Stimulated activated naive CD4-positive, alpha-beta T cell treated with Interleukin-2 at 50 U/mL for 16 hours (primary cell): Measurements from ENCODE around the gene OR5AN1.
"Not testable (repeated sequence)": the region's sequence is repeated elsewhere in the genome, so short reads cannot be mapped to it uniquely, and the experiment has no call there.

ENCODE experiments used
- DNase-seq: peaks from one replicate; lab custom pipeline; 2025; lab: John Stamatoyannopoulos, UW

The OR5AN1 gene, protein sequence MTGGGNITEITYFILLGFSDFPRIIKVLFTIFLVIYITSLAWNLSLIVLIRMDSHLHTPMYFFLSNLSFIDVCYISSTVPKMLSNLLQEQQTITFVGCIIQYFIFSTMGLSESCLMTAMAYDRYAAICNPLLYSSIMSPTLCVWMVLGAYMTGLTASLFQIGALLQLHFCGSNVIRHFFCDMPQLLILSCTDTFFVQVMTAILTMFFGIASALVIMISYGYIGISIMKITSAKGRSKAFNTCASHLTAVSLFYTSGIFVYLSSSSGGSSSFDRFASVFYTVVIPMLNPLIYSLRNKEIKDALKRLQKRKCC

DNA sequence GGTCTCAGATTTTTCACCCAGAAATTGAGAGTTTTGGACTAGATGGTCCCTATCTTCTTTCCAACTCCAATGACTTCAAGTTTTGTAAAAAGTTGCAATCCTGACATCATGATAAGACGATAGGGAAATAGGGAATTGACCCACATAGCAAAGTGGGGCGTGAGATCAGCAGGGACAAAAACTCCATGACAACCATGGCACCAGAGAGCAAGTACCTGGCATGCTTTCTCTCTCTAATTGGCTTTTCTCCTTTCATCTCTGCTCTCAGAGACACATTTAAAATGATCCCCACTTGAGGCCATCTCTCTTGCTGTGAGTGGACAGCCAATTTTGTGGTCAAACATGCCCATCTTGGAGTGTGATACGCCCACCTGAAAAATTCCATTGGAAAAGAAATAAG, at the start of gene OR5AN1:
OR5AN1 (plus strand) TSS at position 301 of the 400 bp plus-strand sequence. CDS start 5,564 bp downstream, outside the sequence.
- no peak for DNase-seq

DNA sequence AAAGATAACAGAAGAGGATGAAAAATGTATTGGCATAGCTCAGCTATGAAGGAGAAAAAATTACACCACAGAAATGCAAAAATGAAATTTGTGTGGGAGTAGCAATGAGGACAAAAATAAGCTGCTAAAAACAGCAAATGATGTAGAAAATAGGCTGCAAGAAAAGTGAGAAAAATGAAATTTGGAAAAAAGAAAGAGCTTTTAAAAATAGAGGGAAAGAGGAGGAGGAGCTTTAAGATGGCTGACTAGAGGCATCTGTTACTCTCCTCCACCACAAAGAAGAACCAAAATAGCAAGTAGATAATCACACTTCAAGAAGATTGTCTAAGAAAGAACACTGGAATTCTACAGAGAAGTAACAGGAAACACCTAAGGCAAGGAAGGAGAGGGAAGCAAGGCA, 23.7 kb upstream of the OR5AN1 start:
- DNase-seq = no peak

DNA sequence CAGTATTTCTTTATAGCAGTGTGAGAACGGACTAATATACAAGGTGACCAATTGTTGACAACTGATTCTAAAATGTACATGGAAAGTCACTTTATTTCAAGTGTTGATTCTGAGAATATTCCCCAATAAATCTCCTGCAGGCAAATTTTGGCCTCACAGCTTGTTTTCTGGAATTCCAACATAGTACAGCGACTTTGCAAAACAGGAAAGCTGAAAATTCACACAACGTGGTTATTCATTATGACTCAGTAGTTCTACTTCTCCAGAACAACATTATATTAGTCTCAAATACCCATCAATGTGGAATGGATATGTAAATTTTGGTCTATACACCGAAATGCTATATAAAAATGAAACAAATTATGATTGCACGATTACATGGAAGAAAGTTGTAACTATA, 22.5 kb upstream of the OR5AN1 start:
- no peak for DNase-seq

DNA sequence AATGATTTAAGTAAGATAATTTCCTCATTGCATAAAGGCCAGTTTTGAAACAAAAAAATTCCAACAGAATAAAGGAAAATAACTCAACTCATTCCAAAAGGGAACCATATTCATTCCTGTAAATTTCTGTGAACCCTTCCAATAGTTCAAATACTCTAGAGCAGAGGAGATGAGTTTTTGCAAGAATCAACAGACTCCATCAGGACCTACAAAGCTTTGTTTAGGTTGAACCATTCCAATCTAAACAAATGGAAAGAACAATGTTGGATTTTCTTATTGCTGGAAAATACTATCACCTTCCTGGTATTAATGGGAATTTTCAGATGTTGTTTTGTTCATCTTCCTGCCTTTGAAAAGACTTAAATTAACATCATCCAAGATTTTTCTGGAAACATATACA, 21.8 kb upstream of the OR5AN1 start:
- DNase-seq = no peak

DNA sequence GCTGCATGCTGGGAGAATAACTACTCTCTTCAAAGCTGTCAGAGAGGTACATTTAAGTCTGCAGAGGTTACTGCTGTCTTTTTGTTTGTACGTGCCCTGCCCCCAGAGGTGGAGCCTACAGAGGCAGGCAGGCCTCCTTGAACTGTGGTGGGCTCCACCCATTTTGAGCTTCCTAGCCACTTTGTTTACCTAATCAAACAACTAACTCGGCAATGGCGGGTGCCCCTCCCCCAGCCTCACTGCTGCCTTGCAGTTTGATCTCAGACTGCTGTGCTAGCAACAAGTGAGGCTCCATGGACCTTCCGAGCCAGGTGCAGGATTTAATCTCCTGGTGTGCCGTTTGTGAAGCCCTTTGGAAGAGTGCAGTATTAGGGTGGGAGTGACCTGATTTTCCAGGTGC, 9.0 kb upstream of the OR5AN1 start:
- DNase-seq = not testable (repeated sequence)

DNA sequence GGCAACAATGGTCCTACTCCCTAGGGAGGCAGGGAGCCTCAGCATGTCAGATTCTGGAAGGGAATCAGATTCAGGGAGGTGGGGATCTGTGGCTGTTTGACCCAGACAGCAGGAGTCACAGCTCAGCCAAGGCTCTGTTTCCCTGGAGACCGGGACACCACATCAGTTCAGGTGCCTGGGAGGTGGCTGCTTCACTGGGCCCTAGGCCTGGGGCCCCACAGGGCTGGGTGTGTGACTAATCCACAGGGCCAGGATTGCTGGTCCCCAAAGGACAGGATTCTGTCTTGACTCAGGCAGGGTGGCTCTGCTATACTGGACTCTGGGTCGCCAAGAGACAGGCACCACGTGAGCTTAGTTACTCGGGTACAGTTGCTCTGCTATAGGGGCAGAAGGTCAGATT, 3.5 kb upstream of the OR5AN1 start:
- no peak for DNase-seq

DNA sequence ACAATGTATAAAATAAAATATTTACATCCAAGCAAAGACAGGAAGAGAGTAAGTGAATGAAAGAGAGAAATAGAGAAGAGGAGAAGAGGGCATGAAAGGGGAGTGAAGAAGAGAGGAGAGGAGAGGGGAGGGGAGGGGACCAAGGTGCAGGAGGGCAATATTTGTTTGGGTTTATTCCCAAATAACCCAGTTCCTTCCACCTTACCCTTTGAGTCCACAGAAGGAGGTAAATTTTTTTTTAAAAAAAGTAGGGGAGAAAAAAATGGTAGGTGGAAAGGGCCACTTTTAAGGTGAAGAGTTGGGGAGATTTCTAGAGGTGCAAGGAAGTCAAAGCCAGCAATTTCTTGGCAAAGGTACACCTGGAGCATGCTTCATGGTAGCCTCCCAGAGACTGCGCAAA, 2.1 kb upstream of the OR5AN1 start:
- DNase-seq = no peak

DNA sequence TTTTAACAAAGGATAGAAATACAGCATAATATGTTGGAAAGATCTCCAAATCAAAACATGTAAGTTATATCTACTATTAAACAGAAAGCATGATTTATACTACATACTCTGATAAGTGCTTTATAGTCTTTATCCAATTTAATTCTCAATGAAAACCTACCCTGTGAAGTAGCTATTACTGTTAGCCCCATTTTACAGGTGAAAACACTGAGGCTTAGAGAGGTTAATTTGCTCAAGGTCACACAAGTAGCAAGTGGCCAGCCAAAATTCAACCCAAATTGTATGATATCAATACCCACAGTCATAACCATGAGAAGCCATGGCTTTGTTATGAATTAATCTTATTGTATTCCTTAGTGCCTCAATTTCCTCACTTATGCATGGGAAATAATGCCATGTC, 675 bp upstream of the OR5AN1 start:
- no peak for DNase-seq

DNA sequence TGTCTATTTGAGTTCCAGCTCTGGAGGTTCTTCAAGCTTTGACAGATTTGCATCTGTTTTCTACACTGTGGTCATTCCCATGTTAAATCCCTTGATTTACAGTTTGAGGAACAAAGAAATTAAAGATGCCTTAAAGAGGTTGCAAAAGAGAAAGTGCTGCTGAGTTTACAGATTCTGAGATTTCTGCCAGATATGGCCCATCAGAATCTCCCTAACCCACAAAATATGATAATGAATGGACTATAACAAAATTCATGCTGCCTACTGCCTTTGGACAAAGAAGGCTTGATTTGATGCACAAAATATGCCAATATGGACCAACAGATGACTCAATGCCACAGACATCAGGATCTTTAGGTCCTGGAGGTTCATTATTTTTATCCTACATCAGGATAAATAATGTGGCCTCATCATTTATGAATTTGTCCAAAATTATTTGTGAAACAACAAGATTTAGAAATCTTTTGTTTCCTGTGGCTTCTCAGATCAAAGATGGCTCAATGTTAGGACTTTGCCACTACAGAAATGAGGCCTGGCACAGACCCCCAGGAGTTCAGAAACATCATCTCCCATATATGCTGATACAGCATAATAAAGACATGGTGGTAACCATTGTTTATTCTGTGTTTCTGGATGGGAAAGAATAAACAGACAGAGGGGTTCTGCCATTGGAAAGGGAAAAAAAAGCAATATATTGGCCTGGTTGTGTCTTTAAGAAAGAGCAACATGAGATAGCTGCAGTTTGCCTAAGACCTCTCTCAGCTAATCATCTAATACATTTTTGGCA, 6.7 kb downstream of the OR5AN1 start:
- no peak for DNase-seq

DNA sequence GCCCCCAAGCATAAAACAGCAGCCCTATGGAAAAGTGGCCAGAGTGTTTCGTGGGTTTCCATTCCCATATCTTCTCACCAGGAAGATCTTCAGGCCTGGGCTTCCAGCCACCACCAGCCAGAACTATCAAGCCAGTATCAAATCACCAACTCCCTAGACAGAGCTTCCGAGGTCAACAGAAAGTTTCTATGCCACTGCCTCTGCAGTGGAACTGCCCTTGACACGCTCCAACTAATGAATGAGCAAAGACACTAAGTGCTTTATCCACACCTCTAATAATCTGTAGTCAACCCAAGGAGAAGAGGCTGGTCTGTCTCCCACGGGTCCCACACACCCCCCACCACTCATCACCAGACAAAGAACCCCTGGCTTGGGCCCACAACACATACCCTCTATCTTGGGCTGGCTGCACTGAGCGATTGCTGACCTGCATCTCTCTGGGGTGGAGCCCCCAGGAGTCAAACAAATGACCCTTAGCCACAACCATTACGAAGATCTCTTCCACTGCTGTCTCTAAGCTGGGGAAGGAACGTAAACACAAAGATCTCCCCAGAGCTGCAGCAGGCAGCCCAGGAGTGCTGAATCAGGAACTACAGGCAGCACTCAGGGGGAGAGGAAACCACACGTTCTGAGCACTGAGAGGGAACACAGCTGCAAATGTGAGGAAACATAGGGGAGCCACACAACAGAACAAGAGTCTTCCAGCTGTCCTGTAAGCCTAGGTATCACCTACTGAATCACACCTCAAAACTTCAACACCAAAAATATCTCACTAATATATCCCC, 9.7 kb downstream of the OR5AN1 start:
- DNase-seq = no peak

DNA sequence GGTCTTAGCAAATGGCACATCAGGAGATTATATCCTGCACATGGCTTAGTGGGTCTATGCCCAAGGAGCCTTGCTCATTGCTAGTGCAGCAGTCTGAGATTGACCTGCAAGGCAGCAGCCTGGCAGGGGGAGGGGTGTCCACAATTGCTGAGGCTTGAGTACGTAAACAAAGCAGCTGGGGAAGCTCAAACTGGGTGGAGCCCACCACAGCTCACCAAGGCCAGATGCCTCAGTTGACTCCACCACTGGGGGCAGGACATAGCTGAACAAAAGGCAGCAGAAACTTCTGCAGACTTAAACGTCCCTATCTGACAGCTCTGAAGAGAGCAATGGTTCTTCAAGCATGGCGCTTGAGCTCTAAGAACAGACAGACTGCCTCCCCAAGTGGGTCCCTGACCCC, 13.6 kb downstream of the OR5AN1 start:
- not testable (repeated sequence) for DNase-seq

DNA sequence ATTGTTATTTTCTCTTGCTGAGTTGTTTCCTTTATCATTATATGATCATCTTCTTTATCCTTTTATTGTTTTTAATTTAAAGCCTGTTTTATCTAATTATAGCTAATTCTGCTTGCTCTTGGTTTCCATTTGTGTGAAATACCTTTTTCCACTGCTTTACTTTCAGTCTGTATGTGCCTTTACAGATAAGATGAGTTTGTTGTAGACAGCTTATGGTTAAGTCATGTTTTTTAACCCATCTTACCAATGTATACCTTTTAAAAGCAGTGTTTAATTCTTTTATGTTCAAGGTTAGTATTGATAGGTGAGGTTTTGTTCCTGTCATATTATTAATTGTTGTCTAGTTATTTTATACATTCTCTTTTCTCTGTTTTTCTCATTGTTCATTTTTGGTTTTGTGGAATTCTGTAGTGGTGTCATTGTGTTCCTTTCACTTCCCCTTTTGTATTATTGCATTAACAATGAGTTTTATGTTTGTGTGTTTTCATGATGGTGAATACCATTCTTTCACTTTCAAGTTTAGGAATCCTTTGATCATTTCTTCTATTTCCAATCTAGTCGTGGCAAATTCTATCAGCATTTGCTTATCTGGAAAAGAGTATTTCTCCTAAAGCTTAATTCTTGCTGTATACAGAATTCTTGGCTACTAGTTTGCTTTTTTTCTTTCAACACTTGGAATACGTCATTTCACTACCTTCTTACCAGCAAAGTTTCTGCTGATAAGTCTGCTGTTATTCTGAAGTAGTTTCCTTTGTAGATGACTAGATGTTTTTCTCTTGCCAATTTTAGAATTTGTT, 21.8 kb downstream of the OR5AN1 start:
- DNase-seq = no peak

DNA sequence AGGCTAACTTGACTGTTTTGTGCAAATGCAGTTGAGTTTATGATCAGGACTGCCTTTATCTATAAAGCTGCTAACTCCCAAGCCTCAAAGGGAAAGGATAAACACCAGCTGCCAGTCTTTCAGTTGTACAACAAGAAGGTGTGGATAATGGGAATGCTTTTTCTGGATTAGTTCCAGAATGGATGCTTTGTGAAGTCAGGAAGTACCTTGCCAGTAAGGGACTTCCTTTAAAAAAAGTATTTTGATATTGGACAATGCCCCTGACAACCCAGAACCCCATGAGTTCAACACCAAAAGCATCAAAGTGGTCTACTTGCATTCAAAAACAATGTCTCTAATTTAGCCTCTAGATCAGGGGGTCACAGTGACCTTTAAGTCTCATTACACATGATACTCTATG, 35.5 kb downstream of the OR5AN1 start:
- DNase-seq = no peak

DNA sequence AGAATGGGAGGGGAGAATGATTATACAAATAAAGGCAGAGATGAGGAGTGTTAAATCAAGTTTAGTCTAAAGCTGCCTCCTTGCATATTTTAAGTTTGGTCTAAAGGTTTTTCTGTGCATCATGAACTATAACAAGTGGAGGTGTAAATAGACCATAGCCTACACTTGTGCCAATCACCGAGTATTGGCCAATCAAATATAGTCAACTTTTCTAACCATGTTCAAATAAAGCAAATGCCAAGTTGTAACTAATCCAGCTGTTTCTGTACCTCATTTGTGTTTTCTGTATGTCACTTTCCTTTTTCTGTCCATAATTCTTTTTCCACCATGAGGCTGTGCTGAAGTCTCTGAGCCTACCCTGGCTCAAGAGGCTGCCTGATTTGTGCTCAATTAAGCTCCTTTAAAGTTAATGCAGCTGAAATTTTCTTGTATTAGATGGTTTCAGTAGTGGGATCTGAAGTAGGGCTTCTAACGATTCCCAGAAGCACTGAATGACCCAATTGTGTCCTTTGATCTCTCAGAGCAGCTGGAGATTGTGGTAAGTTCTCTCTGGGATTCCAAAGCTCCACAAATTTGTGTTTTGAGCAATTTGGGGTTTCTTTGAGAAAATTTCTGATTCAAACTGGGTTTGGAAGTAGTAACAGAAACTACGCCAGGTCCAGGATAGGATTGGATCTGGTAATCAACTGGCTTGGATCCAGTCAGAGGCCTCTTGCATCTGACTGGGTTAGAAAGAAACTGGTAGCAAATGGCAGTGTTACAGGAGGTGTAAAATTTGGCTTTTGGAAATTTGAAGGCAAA, 42.0 kb downstream of the OR5AN1 start:
- no peak for DNase-seq

DNA sequence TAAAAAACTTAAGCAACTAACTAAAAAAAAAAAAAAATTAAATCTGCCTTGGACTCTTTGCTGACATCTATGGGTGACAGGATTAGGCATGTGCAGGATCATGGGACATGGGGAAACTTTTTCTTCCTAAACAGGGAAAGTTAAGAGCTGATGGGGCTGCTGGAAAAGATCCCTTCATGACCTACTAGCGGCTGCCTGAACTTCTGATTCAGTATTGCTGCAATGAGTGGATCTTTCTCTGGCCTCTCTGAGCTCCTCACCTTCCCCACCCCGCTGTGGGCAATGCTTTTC, 42.5 kb downstream of the OR5AN1 start:
- no peak for DNase-seq

DNA sequence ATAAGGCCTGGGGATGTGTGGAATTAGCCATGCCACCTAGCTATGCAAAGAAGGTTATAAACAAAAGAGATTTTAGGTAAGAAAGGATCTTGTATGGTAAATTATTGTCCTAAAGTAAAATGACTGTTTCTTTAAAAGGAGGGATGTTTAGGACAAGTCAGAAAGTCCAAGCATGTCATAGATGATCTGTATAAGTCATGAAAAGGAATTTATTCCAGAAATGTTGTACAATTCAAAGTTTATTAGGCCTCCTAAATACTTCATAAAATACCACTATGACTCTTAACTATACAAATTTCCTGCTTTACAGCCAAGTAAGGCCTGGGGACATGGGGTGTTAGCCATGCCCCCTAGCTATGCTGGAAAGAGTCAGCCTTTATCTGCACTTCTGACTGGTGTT, 44.9 kb downstream of the OR5AN1 start:
- DNase-seq = no peak

DNA sequence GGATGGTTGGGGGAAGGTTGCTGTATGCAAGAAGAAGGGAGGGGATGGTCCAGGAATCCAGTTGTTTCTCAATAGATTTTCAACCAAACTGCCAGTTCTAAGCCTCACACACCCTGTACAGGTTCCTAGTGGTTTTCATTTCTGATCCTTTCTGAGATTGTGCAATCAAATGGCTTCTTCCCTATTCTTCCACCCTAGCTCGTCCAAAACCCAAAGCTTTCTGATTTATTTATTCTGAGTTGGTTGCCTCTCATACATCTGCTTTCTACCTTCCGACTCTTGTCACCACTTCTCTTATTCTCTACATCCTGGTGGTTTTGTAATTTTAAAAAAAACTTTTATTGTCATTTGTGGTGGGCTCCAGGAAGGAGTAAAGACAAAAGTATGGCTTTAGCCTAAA, 55.0 kb downstream of the OR5AN1 start:
- DNase-seq = no peak

DNA sequence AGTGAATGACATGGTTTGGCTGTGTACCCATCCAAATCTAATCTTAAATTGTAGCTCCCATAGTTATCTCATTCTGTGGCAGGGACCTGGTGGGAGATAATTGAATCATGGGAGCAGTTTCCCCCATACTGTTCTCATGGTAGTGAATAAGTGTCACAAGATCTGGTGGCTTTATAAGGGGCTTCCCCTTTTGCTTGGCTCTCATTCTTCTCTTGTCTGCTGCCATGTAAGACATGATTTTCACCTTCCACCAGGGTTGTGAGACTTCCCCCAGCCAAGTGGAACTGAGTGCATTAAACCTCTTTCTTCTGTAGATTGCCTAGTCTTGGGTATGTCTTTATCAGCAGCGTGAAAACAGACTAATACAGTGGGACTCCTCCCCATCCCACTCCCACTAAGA, 56.4 kb downstream of the OR5AN1 start:
- no peak for DNase-seq

DNA sequence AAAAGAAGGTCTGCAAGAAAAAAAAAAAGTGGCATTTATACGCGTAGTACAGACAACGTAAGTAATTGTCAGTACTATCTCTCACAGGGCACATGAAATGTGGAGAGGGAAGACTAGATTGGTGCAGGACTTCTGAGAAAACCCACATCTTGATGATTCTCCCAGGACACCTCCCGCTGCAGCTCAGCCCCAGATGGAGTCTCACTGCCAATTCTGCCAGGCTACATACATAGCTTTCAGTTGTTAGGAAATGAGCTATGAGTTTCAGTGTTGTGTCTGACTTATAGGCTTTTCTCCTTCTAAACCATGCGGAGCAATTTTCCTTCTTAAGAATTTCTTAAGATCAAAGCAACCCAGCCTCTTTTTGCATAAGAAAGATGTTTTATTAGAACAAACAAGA, 57.9 kb downstream of the OR5AN1 start:
- DNase-seq = no peak

DNA sequence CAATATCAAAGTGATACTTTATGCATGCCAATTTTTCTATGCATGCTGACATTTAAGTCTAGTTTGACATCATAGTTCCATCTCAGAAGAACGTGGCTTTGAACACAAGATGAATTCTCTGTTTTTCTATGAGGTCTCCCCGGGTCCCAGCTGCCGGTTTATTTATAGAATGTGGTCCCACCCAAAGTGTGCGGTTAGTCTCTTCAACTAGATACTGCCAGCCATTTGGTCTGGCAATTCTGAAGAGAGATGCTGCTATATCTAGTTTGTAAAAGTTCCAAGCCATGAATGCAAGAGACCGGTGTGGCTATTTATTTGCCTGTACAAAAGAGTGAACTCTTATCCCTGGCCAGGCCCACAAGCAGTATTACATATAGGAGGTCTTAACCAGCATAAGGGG, 58.3 kb downstream of the OR5AN1 start:
- no peak for DNase-seq

DNA sequence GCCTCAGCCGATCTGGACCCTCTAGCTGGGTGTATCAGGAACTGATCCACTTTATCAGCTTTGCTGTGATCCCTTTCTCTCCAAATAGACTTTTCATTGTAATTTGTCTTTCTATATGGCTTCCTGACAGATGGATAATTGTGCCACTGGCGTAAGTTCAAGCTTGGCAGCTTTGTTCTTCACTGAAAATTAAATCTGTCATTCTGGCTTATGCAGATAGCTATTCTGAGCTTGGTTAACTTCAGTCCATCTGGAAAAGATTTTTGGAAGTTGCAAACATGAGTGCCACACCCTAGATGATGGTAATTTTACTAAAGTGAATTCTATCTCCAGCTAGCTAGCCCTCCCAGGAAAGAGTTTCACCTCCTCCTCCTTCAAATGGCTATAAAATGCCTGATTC, 59.5 kb downstream of the OR5AN1 start:
- no peak for DNase-seq
